Neuron (in vitro differentiated cells): ENCODE data around the gene SIGLEC11.
"Not testable (repeated sequence)": the region's sequence is repeated elsewhere in the genome, so short reads cannot be mapped to it uniquely, and the experiment has no call there.

Source experiments
- H2AFZ ChIP-seq: one replicate; pipeline ENCODE4 v1.6.1; 2013; ENCODE audit warnings: low read depth, mild to moderate bottlenecking, inconsistent platforms, low read length, moderate library complexity
- H3K27me3 ChIP-seq: one replicate; pipeline ENCODE4 v1.6.1; 2013; ENCODE audit warnings: low read length; ENCODE audit not compliant: insufficient read depth
- H3K36me3 ChIP-seq: one replicate; pipeline ENCODE4 v1.6.1; 2013; ENCODE audit warnings: low read length; ENCODE audit not compliant: insufficient read depth
- H3K4me1 ChIP-seq: one replicate; pipeline ENCODE4 v1.6.1; 2013; ENCODE audit warnings: low read length; ENCODE audit not compliant: insufficient read depth
- H3K4me3 ChIP-seq: 2 replicates; pipeline ENCODE4 v1.5.1; 2013; ENCODE audit warnings: mild to moderate bottlenecking, low read length, moderate library complexity
- H3K9me3 ChIP-seq: one replicate; pipeline ENCODE4 v1.6.1; 2013; ENCODE audit warnings: low read length

Gene SIGLEC11

GRCh38 chr19:49954092-49954829 lies 6.7 kb downstream of the SIGLEC11 start:
- no peak overlapping the region for H3K4me3 ChIP-seq
- H3K4me1 ChIP-seq, result peaks cover 17% of the 10 kb centered on the region
- no peaks in the 10 kb centered on the region for H3K27me3 ChIP-seq
- H2AFZ ChIP-seq, result no peak overlapping the region
- no peaks in the 10 kb centered on the region for H3K36me3 ChIP-seq
- H3K9me3 ChIP-seq, result no peaks in the 10 kb centered on the region

DNA sequence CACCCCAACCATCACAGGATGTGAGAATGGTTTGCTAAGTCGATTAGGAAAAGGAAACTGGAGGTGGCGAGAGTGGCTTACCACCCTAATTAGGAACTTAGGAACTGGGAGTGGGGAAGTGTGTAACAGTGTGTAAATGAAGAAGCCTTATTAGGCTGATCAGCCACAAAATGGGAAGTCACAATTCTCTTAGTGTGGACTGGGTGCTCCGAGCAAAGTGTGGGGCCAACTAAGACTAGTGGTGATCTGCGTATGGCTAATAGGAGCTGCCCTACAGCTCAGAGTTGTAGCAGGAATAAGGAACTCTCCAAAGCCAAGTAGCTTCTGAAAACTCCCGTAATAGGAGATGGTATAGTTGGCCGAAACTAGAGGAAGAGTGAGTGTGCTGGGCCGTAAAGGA lies 7.6 kb downstream of the SIGLEC11 start:
- no peak overlapping the region for H2AFZ ChIP-seq
- no peak overlapping the region for H3K4me3 ChIP-seq
- no peaks in the 10 kb centered on the region for H3K36me3 ChIP-seq
- H3K9me3 ChIP-seq, result no peaks in the 10 kb centered on the region
- peaks cover 17% of the 10 kb centered on the region for H3K4me1 ChIP-seq
- H3K27me3 ChIP-seq, result no peaks in the 10 kb centered on the region

DNA sequence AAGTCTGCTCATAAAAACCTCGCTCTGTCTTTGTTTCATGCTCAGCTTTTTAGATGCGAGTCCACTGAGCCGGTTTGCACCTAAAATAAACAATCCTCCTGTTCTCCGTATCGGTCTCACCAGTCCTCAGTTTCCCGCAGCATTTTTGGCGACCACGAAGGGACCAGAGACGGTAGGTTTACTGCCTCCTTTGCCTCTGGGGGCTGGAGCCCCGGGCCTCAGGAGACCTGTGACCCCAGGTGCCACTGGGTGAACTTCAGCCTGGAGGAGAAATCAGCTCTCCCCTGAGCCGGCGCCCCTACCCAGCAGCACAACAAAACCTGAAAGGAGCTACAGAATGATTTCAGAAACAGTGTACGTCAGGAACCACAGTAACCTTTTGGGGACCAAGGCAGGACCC lies 8.1 kb downstream of the SIGLEC11 start:
- Histone ChIP-seq H3K27me3 (no peaks in the 10 kb centered on the region), H2AFZ (no peak overlapping the region), H3K9me3 (no peaks in the 10 kb centered on the region), H3K4me3 (no peak overlapping the region), H3K36me3 (no peaks in the 10 kb centered on the region), H3K4me1 (peaks cover 17% of the 10 kb centered on the region)

DNA sequence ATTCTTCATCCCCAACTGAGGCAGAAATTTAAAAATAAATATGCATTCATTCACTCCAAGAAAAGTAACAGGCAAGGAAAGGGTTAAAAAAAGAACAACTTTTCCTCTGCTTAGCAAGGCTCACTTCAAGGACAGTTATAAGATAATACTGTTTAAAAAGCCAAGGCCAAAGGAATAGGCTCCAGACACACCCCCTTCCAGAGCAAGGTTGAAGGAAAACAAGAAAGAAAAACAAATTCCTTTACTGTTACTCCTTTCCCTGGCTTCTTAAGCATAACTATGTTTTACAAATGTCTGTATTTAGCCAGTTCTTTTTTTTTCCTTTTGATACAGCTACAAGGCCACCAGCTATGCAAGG lies 8.5 kb downstream of the SIGLEC11 start:
- no peaks in the 10 kb centered on the region for H3K27me3 ChIP-seq

DNA sequence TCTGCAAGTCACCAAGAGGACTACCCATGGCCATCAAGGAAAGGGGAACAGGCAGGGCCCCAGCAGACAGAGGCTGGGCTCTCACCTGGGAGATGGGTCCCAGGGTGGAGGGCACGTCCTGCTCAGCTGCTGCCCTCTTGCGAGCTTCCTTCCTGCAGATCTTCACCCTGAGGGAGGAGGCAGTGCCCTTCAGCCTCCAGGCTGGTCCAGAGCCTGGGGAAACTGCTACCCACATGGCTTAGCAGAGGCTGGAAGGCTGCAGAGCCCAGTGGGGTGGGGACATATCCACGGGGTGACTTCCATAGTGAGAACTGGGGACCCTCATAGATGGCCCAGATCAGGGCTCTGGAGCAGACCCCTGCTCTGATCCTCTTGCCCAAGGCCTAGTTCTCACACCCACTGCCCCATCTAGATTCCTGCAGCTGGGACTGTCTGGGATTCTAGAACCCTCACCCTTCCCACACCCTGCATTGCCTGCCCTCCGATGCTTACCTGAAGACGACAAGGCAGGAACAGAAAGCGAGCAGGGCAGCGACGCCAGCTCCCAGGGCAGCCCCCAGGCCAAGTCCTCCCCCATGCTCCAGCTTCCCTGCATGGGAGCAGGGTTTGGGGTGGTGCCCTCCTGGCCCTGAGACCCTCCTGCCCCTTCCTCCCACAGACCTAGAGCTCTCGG lies 9.0 kb downstream of the SIGLEC11 start:
- H2AFZ ChIP-seq, result no peak overlapping the region
- no peak overlapping the region for H3K4me3 ChIP-seq
- H3K9me3 ChIP-seq, result no peaks in the 10 kb centered on the region
- no peaks in the 10 kb centered on the region for H3K36me3 ChIP-seq
- H3K27me3 ChIP-seq, result no peaks in the 10 kb centered on the region
- H3K4me1 ChIP-seq, result peaks cover 17% of the 10 kb centered on the region

More for the DNA sequence above, 8.5 kb downstream of the SIGLEC11 start:
- Histone ChIP-seq H3K36me3 (no peaks in the 10 kb centered on the region), H3K4me3 (no peak overlapping the region), H2AFZ (no peak overlapping the region), H3K9me3 (no peaks in the 10 kb centered on the region), H3K4me1 (peaks cover 17% of the 10 kb centered on the region)

DNA sequence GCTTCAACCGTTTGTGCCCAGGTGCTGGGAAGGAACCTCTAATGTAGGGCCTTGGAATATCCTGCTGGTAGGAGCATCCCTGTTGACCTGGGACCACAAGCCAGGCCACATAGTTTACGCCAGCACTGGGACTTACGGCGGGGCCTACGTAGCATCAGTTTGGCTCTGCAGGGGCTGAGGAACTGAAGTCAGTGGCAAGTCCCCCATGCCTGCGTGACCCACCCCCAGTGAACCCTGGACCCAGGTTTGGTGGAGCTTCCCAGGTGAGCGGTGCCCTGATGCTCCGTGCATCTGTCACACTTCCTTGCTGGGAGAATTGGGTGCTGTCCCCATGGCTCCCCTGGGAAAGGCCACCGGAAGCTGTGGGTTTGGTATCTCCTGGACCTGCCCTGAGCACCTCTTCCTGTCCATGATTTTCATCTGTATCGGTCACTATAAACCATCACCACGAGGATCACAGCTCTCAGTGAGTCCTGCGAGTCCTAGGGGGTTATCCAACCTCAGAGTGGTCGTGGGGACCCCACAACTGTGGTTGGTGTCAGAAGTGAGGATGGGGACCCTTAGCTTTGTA lies 9.9 kb downstream of the SIGLEC11 start:
- H3K9me3 ChIP-seq, result no peaks in the 10 kb centered on the region
- peaks cover 17% of the 10 kb centered on the region for H3K4me1 ChIP-seq
- H2AFZ ChIP-seq, result no peak overlapping the region
- H3K4me3 ChIP-seq, result no peak overlapping the region
- H3K36me3 ChIP-seq, result no peaks in the 10 kb centered on the region
- H3K27me3 ChIP-seq, result no peaks in the 10 kb centered on the region

- Histone ChIP-seq H3K36me3 (no peaks in the 10 kb centered on the region), H3K4me3 (no peak overlapping the region), H2AFZ (no peak overlapping the region), H3K4me1 (peaks cover 17% of the 10 kb centered on the region), H3K27me3 (no peaks in the 10 kb centered on the region), H3K9me3 (no peaks in the 10 kb centered on the region)
These were observed 10.4 kb downstream of the SIGLEC11 start for GRCh38 chr19:49950590-49950948.

DNA sequence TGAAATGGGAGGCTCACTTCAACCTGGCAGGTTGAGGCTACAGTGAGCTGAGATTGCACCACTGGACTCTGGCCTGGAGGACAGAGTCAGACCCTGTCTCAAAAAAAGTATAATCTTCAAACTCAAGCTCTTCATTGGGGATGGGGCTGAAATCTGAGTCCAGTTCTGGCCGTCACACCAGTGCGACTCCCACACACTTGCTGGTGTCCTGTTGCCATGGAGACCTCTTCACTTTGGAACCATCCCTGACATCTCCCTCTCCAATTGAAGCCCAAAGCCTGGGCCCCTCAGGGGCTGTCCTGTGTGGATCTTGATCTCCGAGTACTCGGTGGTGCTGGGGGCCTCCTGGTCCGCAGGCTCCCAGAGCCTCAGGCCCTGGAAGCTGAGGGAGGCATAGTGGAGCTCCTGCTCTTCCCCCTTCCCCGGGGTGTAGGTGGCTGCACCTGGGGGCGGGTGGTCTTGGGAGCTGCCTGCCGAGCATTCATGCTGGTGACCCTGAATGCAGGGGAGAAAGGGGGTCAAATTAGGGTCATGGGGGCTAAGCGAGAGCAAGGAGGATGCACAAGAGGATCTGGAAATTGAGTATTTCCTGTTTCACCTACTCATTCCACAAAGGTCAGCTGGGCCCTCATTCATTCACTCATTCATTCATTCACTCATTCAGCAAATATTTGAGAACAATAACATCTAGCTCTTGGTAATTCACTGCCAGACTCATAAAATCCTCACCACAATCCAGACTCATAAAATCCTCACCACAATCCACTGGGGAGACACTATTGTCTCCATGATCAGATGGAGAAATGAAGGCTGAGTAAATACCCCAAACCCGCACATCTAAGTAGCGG lies 11.0 kb downstream of the SIGLEC11 start:
- no peaks in the 10 kb centered on the region for H3K36me3 ChIP-seq
- H2AFZ ChIP-seq, result no peak overlapping the region
- no peak overlapping the region for H3K4me3 ChIP-seq
- peaks cover 17% of the 10 kb centered on the region for H3K4me1 ChIP-seq
- H3K9me3 ChIP-seq, result no peaks in the 10 kb centered on the region
- no peaks in the 10 kb centered on the region for H3K27me3 ChIP-seq

DNA sequence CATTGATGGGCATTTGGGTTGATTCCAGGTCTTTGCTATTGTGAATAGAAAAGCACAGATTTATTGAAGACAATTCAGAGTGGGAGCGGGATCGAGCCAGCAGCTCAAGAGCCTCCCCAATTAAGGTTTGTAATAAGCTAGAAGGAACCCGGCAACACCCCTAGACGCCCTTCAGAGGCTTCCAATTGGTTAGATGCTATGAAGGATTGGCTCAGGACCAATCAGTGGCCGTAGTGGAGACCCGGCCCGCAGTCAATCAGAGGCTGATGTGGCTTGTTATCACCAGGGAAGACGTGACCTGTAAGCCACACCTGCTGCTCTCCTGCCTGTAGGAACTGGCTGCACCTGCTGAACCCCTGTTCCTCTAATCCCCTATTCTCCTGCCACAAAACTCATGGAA lies 14.6 kb downstream of the SIGLEC11 start:
- Histone ChIP-seq H3K4me3 (no peak overlapping the region), H3K27me3 (peaks cover 2% of the 10 kb centered on the region), H3K4me1 (peaks cover 13% of the 10 kb centered on the region), H3K36me3 (no peaks in the 10 kb centered on the region), H2AFZ (no peak overlapping the region), H3K9me3 (no peaks in the 10 kb centered on the region)

- H2AFZ ChIP-seq, H3K27me3 ChIP-seq, H3K4me3 ChIP-seq, H3K4me1 ChIP-seq, H3K36me3 ChIP-seq, H3K9me3 ChIP-seq: not testable (repeated sequence)
These were observed 16.4 kb downstream of the SIGLEC11 start for GRCh38 chr19:49944567-49944966.

DNA sequence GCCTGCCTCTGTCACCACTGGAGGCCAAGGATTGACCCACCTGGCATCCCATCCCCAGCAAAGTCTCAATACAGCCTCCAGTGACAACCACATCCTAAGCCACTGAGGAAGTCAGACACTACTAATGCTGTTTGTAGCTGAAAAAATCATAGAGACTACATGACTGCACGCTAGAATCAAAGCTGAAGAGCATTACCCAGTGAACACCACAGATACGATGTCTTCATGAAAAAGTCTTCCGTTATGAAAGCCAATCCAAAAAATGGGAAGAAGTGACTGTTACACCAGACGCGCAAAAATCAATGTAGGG lies 20.5 kb downstream of the SIGLEC11 start:
- peaks cover 2% of the 10 kb centered on the region for H3K27me3 ChIP-seq
- no peak overlapping the region for H3K4me3 ChIP-seq
- peaks cover 10% of the 10 kb centered on the region for H3K4me1 ChIP-seq
- H3K9me3 ChIP-seq, result no peaks in the 10 kb centered on the region
- H2AFZ ChIP-seq, result no peak overlapping the region
- H3K36me3 ChIP-seq, result no peaks in the 10 kb centered on the region

DNA sequence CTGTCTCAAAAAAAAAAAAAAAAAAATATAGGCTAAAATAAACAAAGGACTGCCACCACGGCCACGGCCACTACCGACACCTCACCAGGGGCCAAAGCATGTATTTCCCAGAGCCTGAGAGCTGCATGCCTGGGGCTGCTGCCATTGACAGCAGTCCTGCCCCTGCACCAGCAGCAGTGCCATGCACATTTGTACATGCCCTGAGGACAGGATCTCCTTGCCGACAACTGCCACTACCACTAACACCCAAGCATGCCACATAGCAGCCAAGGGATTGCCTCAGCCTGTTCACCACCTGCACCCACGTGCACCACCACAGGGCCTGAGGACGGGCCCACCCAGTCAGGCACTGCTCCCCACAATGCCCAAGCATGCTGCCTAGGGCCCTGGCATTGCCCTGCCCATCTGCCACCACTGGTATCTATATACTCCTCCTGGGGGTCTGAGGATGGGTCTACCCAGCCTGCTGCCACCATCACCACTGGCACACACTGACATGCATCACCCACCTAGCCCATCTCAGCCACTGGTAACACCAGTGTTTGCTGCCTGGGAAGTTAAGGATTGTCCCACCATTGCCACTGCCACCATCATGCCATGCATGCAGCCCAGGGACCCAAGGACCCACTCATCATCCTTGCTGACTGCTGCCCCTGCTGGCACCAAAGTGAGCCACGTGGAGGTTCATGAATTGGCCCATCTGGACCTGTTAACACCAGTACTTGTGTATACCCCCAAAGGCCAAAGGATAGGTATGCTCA lies 21.1 kb downstream of the SIGLEC11 start:
- Histone ChIP-seq H3K9me3 (no peaks in the 10 kb centered on the region), H3K27me3 (peaks cover 2% of the 10 kb centered on the region), H3K36me3 (no peaks in the 10 kb centered on the region), H2AFZ (no peak overlapping the region), H3K4me1 (peaks cover 10% of the 10 kb centered on the region), H3K4me3 (no peak overlapping the region)
